Uterus (tissue), 2 donors: Measurements from ENCODE around the gene UNC79.

Experiments
- POLR2A ChIP-seq, 2 donors: fragments of 450-650 bp; IDR thresholded peaks; one replicate each; pipeline ENCODE4 v1.6.1; 2016; ENCODE audit warnings: antibody characterized with exemption in 2 of 2, mild to moderate bottlenecking in 1 of 2, moderate library complexity in 1 of 2
- TF ChIP-seq, protein P1 (sequence below), 4 experiments: fragments of 200-600 bp in 2 of 4; fragments of 450-650 bp in 2 of 4; sonication (generic) in 2 of 4; IDR thresholded peaks; one replicate each; pipeline ENCODE4 v1.5.1; 2016 to 2019; ENCODE audit warnings: antibody characterized with exemption in 4 of 4, mild to moderate bottlenecking in 2 of 4, moderate library complexity in 1 of 4

DNA sequence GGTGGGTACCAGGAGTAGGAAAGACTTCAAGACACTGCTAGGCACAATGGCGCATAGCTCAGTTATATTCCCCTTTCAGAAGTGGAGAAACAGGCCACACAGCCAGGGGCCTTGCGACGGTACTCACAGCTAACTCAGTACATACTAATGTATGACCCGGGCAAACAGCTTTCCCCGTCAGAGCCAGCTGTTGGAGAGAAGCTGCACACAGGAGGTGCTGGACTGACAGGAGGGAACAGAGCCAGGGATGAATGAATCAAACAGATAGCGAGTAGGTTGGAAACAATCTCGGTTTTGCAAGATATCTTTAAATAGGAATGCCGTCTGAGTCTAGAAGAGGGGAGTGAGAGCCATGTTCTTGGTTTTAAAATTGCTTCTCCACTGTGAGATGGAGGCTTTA is 312.0 kb downstream of the UNC79 start:
- TF ChIP-seq, protein P1, sequence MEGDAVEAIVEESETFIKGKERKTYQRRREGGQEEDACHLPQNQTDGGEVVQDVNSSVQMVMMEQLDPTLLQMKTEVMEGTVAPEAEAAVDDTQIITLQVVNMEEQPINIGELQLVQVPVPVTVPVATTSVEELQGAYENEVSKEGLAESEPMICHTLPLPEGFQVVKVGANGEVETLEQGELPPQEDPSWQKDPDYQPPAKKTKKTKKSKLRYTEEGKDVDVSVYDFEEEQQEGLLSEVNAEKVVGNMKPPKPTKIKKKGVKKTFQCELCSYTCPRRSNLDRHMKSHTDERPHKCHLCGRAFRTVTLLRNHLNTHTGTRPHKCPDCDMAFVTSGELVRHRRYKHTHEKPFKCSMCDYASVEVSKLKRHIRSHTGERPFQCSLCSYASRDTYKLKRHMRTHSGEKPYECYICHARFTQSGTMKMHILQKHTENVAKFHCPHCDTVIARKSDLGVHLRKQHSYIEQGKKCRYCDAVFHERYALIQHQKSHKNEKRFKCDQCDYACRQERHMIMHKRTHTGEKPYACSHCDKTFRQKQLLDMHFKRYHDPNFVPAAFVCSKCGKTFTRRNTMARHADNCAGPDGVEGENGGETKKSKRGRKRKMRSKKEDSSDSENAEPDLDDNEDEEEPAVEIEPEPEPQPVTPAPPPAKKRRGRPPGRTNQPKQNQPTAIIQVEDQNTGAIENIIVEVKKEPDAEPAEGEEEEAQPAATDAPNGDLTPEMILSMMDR (IDR thresholded peaks at IDR 0.05) = no peak
- TF ChIP-seq POLR2A (IDR thresholded peaks at IDR 0.05) = no peak
